ENCODE results near the gene CDR2. TPM values are rescaled to one million over a fixed set of nuclear protein-coding genes. Genes with fewer than 3 reads are reported as not detected.

The CDR2 gene
- total and polyA plus RNA-seq, 2 donors (not counting 1 experiment from before 2014, with no cell fraction given), result 8.0 to 11.3 TPM

GRCh38 chr16:22360963-22361659 is 13.3 kb downstream of the CDR2 start:
- peaks cover 2 to 8% of the 10 kb centered on the region in 2 experiments for H3K36me3 ChIP-seq (replicated peaks in 1 of 2; ENCODE audit: control extremely low read depth in 1 of 2, control insufficient read depth in 1 of 2, extremely low read depth in 1 of 2, insufficient read depth in 2 of 2, low read length in 1 of 2)
- DNase-seq (no peak), ATAC-seq (ENCODE audit: low read depth) (no peak)
- 100% methylated on average over 4 of the region's 8 CpGs for WGBS (ENCODE audit: insufficient coverage)
- H3K9ac ChIP-seq (ENCODE audit: low read length), result no peak overlapping the region
- H4K20me1 ChIP-seq (ENCODE audit: control insufficient read depth, insufficient read depth, low read length, poor library complexity, severe bottlenecking), result no peaks in the 10 kb centered on the region
- H3K79me2 ChIP-seq (ENCODE audit: control insufficient read depth, insufficient read depth, low read length), result peaks cover 2% of the 10 kb centered on the region
- H3K4me3 ChIP-seq (ENCODE audit: control extremely low read depth in 1 of 5, extremely low read depth in 1 of 5, insufficient read depth in 1 of 5, low read depth in 2 of 5, low read length in 4 of 5), result no peak overlapping the region
- intact Hi-C loops (cut with micrococcal nuclease), result no loop called here
- no peaks in the 10 kb centered on the region for H3K27me3 ChIP-seq (replicated peaks in 1 of 4; ENCODE audit: control extremely low read depth in 1 of 4, control insufficient read depth in 3 of 4, insufficient read depth in 4 of 4, low read length in 3 of 4)
- H2AFZ ChIP-seq (ENCODE audit: insufficient read depth, low read depth, low read length, poor library complexity, severe bottlenecking), result no peak overlapping the region
- CTCF ChIA-PET, result interaction anchor here (0.8 kb wide), 1 partner anchor 12 kb away, joined by 3 read pairs; no protein-coding TSS in a partner anchor
- Mint-ChIP-seq H3K27ac (no peak overlapping the region), H3K9me3 (ENCODE audit: insufficient read depth) (no peaks in the 10 kb centered on the region), H3K4me3 (no peak overlapping the region), H3K27me3 (no peaks in the 10 kb centered on the region), H3K4me1 (peaks cover 18% of the 10 kb centered on the region)
- no peak overlapping the region for H3K27ac ChIP-seq (ENCODE audit: low read length in 2 of 2)
- peaks cover 14 to 19% of the 10 kb centered on the region in 2 donors for H3K4me1 ChIP-seq (ENCODE audit: control insufficient read depth in 2 of 2, insufficient read depth in 2 of 2, low read length in 2 of 2)
- H3K4me2 ChIP-seq (replicated peaks; ENCODE audit: low read depth, low read length, poor library complexity, severe bottlenecking), result no peak overlapping the region
- TF ChIP-seq CTCF (IDR thresholded peaks at IDR 0.05) (no peak), EZH2 (IDR thresholded peaks at IDR 0.05; ENCODE audit: borderline replicate concordance, insufficient read depth, low read depth, low read length, poor library complexity, severe bottlenecking) (no peak)
- no peaks in the 10 kb centered on the region for H3K9me3 ChIP-seq (ENCODE audit: control extremely low read depth in 1 of 3, control insufficient read depth in 2 of 3, insufficient read depth in 1 of 3, low read length in 2 of 3)
- POLR2A ChIA-PET, result no interaction called here

DNA sequence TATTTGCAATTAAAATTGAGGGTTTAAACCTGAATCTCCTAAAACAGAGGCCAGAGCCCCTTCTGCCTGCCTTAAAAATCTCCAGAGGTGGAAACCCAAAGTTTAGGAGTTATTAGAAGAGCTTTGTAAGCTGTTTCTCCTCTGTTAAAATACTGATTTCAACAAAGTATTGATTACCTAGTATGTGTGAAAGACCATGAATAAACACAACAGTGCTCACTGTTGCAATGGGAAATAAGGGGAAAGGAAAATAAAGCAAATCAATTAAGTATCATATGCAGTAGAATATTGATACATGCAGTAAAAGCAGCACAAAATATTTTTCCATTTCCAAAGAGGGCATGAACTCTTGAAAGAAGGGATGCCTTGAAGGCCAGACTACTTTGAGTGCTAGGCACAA is 14.7 kb downstream of the CDR2 start:
- Histone ChIP-seq H3K27me3 (replicated peaks in 1 of 4; ENCODE audit: control extremely low read depth in 1 of 4, control insufficient read depth in 3 of 4, insufficient read depth in 4 of 4, low read length in 3 of 4) (no peaks in the 10 kb centered on the region), H2AFZ (ENCODE audit: insufficient read depth, low read depth, low read length, poor library complexity, severe bottlenecking) (no peak overlapping the region), H3K9me3 (ENCODE audit: control extremely low read depth in 1 of 3, control insufficient read depth in 2 of 3, insufficient read depth in 1 of 3, low read length in 2 of 3) (no peaks in the 10 kb centered on the region), H3K9ac (ENCODE audit: low read length) (no peak overlapping the region), H3K36me3 (replicated peaks in 1 of 2; ENCODE audit: control extremely low read depth in 1 of 2, control insufficient read depth in 1 of 2, extremely low read depth in 1 of 2, insufficient read depth in 2 of 2, low read length in 1 of 2) (peaks cover 2 to 6% of the 10 kb centered on the region in 2 experiments), H4K20me1 (ENCODE audit: control insufficient read depth, insufficient read depth, low read length, poor library complexity, severe bottlenecking) (no peaks in the 10 kb centered on the region), H3K27ac (ENCODE audit: low read length in 2 of 2) (no peak overlapping the region), H3K4me1 (ENCODE audit: control insufficient read depth in 2 of 2, insufficient read depth in 2 of 2, low read length in 2 of 2) (peaks cover 14 to 24% of the 10 kb centered on the region in 2 donors), H3K4me3 (ENCODE audit: control extremely low read depth in 1 of 5, extremely low read depth in 1 of 5, insufficient read depth in 1 of 5, low read depth in 2 of 5, low read length in 4 of 5) (no peak overlapping the region), H3K4me2 (replicated peaks; ENCODE audit: low read depth, low read length, poor library complexity, severe bottlenecking) (no peak overlapping the region), H3K79me2 (ENCODE audit: control insufficient read depth, insufficient read depth, low read length) (no peaks in the 10 kb centered on the region)
- POLR2A ChIA-PET, result interaction anchor here (0.7 kb wide), 1 partner anchor 77 kb away, joined by 3 read pairs; no protein-coding TSS in a partner anchor
- H3K4me3 Mint-ChIP-seq, result no peak overlapping the region
- no peak for TF ChIP-seq EZH2 (IDR thresholded peaks at IDR 0.05; ENCODE audit: borderline replicate concordance, insufficient read depth, low read depth, low read length, poor library complexity, severe bottlenecking)
- no peak overlapping the region for H3K27ac Mint-ChIP-seq
- H3K27me3 Mint-ChIP-seq, result no peaks in the 10 kb centered on the region
- H3K9me3 Mint-ChIP-seq (ENCODE audit: insufficient read depth), result no peaks in the 10 kb centered on the region
- ATAC-seq (ENCODE audit: low read depth), result no peak
- intact Hi-C loops (cut with micrococcal nuclease), result loop anchor here (2.0 kb wide), 1 partner anchor 15 kb away; the partner anchor contains the start of gene CDR2
- peaks cover 25% of the 10 kb centered on the region for H3K4me1 Mint-ChIP-seq
- CTCF ChIA-PET, result no interaction called here
- DNase-seq, result no peak
